Measurements from ENCODE around the gene TLDC2. TPM values are rescaled to one million over a fixed set of nuclear protein-coding genes. Genes with fewer than 3 reads are reported as not detected.

Gene TLDC2
- total RNA-seq: not detected in 2 replicates

DNA sequence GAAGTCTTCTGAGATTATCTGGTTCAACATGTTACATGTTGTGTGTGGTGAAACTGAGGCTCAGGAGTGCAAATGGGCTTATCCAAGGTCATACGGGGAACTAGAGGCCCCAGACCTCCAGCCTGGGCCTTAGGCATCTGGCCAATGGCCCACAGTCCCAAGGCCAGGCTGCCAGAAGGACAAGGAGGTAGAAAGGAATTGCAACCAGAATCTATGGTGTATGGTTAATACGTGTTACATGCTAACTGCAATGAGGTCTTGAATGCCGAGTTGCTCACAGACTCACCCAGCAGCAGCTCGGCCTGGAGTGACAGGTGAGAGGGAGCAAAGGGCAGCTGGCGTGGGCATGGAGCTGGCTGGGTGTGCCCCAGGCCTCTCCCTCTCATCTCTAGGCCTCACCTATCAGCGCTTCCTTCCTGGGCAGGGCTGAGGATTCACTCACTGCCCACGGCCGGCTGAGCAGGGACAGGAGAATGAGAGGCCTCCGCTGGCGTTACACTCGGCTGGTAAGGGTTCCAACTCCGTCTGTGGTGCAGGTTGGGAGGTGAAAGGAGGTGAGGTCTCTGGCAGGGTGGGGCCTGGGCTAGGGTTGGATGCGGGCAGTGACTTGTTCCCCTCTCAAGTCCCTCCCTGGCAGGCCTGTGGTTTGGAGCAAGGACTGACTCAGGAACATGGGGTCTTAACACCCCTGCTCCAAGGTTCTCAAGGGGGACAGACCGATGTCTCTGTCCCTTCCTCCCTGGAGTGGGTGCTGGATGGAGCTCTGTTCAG lies at the start of gene TLDC2:
TSS of gene TLDC2 (plus strand) at position 437 of the 771 bp plus-strand sequence. CDS start at position 474, 37 bp downstream.

Other genes starting within 250 kb of the TLDC2 start
- gene SLA2, start 229.9 kb upstream of the TLDC2 start, total RNA-seq: not detected in 2 replicates
- gene NDRG3, start 130.0 kb upstream of the TLDC2 start, total RNA-seq: 22.9 and 30.2 TPM in 2 replicates
- gene DSN1, start 102.4 kb upstream of the TLDC2 start, total RNA-seq: 27.9 and 38.0 TPM in 2 replicates
- gene SAMHD1, start 75.6 kb downstream of the TLDC2 start, total RNA-seq: 58.7 and 62.9 TPM in 2 replicates
- 34.7 and 34.8 TPM in 2 replicates for gene RBL1, start 219.9 kb downstream of the TLDC2 start, total RNA-seq